Loucy (cell line): Measurements from ENCODE around the gene ZNF511.

Experiments
- H2AFZ ChIP-seq: fragments of 200-600 bp; sonication (generic); 2 replicates; pipeline ENCODE4 v1.6.0; 2016; ENCODE audit warnings: antibody characterized with exemption, mild to moderate bottlenecking, low read length, moderate library complexity
- H3F3A ChIP-seq: fragments of 200-600 bp; 2 replicates; pipeline ENCODE4 v1.6.0; 2016; ENCODE audit warnings: antibody characterized with exemption, low read depth, mild to moderate bottlenecking
- H3K27me3 ChIP-seq: fragments of 200-600 bp; sonication (generic); 2 replicates; pipeline ENCODE4 v1.6.1; 2014; ENCODE audit warnings: low read length, mild to moderate bottlenecking; ENCODE audit not compliant: insufficient read depth, poor library complexity, severe bottlenecking
- H3K36me3 ChIP-seq: fragments of 200-600 bp; sonication (generic); 2 replicates; pipeline ENCODE4 v1.6.1; 2016; ENCODE audit warnings: low read length; ENCODE audit not compliant: insufficient read depth
- H3K4me1 ChIP-seq: fragments of 200-600 bp; sonication (generic); 2 replicates; pipeline ENCODE4 v1.5.1; 2014; ENCODE audit warnings: low read length, mild to moderate bottlenecking; ENCODE audit not compliant: insufficient read depth, poor library complexity, severe bottlenecking
- H3K4me2 ChIP-seq: fragments of 200-600 bp; sonication (generic); 2 replicates; pipeline ENCODE4 v1.6.0; 2014; ENCODE audit warnings: antibody characterized with exemption, low read length, low read depth, mild to moderate bottlenecking; ENCODE audit not compliant: poor library complexity, severe bottlenecking
- H3K4me3 ChIP-seq: fragments of 200-600 bp; sonication (generic); 2 replicates; pipeline ENCODE4 v1.5.1; 2014; ENCODE audit warnings: low read length, mild to moderate bottlenecking, mixed read lengths; ENCODE audit not compliant: poor library complexity, severe bottlenecking
- H3K79me2 ChIP-seq: fragments of 200-600 bp; sonication (generic); 2 replicates; pipeline ENCODE4 v1.6.1; 2014; ENCODE audit warnings: low read length; ENCODE audit not compliant: insufficient read depth
- H3K9ac ChIP-seq: fragments of 200-600 bp; sonication (generic); 2 replicates; pipeline ENCODE4 v1.6.0; 2014; ENCODE audit warnings: mild to moderate bottlenecking, low read depth, low read length, moderate library complexity; ENCODE audit not compliant: poor library complexity, severe bottlenecking
- H3K9me2 ChIP-seq: fragments of 200-600 bp; sonication (generic); replicated peaks from 2 replicates; pipeline ENCODE4 v1.6.1; 2016; ENCODE audit warnings: low read depth, low read length, mixed read lengths
- H3K9me3 ChIP-seq: fragments of 200-600 bp; sonication (generic); 2 replicates; pipeline ENCODE4 v1.6.1; 2014; ENCODE audit warnings: mild to moderate bottlenecking, antibody characterized with exemption, low read length, low read depth; ENCODE audit not compliant: insufficient read depth
- H4K20me1 ChIP-seq: fragments of 200-600 bp; sonication (generic); 2 replicates; pipeline ENCODE4 v1.6.0; 2014; ENCODE audit warnings: antibody characterized with exemption, low read length, mild to moderate bottlenecking; ENCODE audit not compliant: insufficient read depth, poor library complexity, severe bottlenecking
- CTCF ChIP-seq: fragments of 200-600 bp; sonication (generic); conservative IDR thresholded peaks from 2 replicates; pipeline ENCODE4 v1.5.1; 2014; ENCODE audit warnings: mild to moderate bottlenecking, antibody characterized with exemption, low read length
- EZH2phosphoT487 ChIP-seq: fragments of 200-600 bp; IDR thresholded peaks from 2 replicates; pipeline ENCODE4 v1.6.1; 2018; ENCODE audit warnings: antibody characterized with exemption, mild to moderate bottlenecking, moderate library complexity, borderline replicate concordance

Gene ZNF511

GRCh38 chr10:133329491-133330202, 20.9 kb downstream of the ZNF511 start:
- H2AFZ ChIP-seq, result peak overlapping the region; percentile 73; the same call in 1 of the 2 replicates
- H3K4me3 ChIP-seq, result peak overlapping the region; percentile 63
- H3K9ac ChIP-seq, result no peak overlapping the region
- no peaks in the 10 kb centered on the region for H3K9me2 ChIP-seq
- no peaks in the 10 kb centered on the region for H3K27me3 ChIP-seq
- H3F3A ChIP-seq, result no peaks in the 10 kb centered on the region
- peaks cover 10% of the 10 kb centered on the region for H3K4me1 ChIP-seq
- no peaks in the 10 kb centered on the region for H3K79me2 ChIP-seq
- no peaks in the 10 kb centered on the region for H4K20me1 ChIP-seq
- no peaks in the 10 kb centered on the region for H3K36me3 ChIP-seq
- peak; percentile 91 for TF ChIP-seq CTCF
- TF ChIP-seq EZH2phosphoT487, result no peak
- H3K4me2 ChIP-seq, result peak overlapping the region; percentile 64
- no peaks in the 10 kb centered on the region for H3K9me3 ChIP-seq

GRCh38 chr10:133332936-133333699, 24.4 kb downstream of the ZNF511 start:
- Histone ChIP-seq H3K79me2 (no peaks in the 10 kb centered on the region), H2AFZ (no peak overlapping the region), H3K4me1 (no peaks in the 10 kb centered on the region), H3K9me3 (peaks cover 10% of the 10 kb centered on the region), H3K9ac (no peak overlapping the region), H3F3A (no peaks in the 10 kb centered on the region), H4K20me1 (no peaks in the 10 kb centered on the region), H3K9me2 (no peaks in the 10 kb centered on the region), H3K4me3 (no peak overlapping the region), H3K27me3 (no peaks in the 10 kb centered on the region), H3K4me2 (no peak overlapping the region), H3K36me3 (no peaks in the 10 kb centered on the region)
- TF ChIP-seq CTCF (no peak), EZH2phosphoT487 (no peak)

GRCh38 chr10:133334503-133335245, 26.0 kb downstream of the ZNF511 start:
- Histone ChIP-seq H3K4me3 (no peak overlapping the region), H3K4me2 (no peak overlapping the region), H3K79me2 (no peaks in the 10 kb centered on the region), H3K27me3 (no peaks in the 10 kb centered on the region), H3K9me2 (no peaks in the 10 kb centered on the region), H3K9me3 (peaks cover 24% of the 10 kb centered on the region), H4K20me1 (no peaks in the 10 kb centered on the region), H3F3A (no peaks in the 10 kb centered on the region), H2AFZ (no peak overlapping the region), H3K9ac (no peak overlapping the region), H3K36me3 (no peaks in the 10 kb centered on the region), H3K4me1 (no peaks in the 10 kb centered on the region)
- no peak for TF ChIP-seq EZH2phosphoT487
